ENCODE results near the gene KIAA0753.

The KIAA0753 gene

DNA sequence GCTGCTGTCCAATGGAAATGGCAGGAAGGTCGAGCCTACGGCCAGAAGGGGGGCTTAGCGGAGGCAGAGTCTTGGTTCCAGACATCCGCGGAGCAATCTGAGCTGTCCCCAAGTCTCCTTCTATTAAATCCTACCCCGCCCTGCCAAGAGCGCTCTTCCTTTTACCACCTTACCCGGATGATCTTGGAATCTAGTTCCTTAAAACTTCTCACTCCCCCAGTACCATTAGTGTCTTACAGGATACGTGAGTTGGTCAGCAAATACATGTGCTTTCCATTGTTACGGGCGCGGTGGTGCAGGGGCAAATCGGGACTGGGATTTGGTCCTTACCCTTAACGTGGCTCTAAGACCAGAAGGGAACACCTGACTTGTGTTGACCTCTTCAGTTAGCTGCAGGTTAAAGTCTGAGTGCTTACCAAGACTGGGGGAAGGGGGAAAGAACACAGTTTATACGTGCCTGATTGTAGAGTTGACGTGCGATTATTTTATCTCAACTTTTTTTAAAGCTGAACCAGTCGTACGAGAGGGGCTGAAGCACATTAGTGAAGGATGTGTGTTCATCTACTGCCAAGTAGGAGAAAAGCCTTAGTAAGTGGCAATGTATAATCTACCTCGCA lies 844 bp upstream of the KIAA0753 start:
- no peaks in the 10 kb centered on the region for H3K27me3 ChIP-seq (ENCODE audit: control insufficient read depth, low read length)
- H4K20me1 ChIP-seq (ENCODE audit: control insufficient read depth, insufficient read depth, low read depth, low read length): peaks cover 10% of the 10 kb centered on the region; the same call in 1 of the 2 replicates
- H3K9me2 ChIP-seq (replicated peaks; ENCODE audit: control insufficient read depth, low read length): no peaks in the 10 kb centered on the region
- peak overlapping the region; percentile 98 for H3K4me3 ChIP-seq (ENCODE audit: low read length)
- H3K4me1 ChIP-seq (ENCODE audit: control insufficient read depth, low read length): peaks cover 30% of the 10 kb centered on the region
- TF ChIP-seq CTCF (IDR thresholded peaks at IDR 0.05; ENCODE audit: low read depth, low read length, poor library complexity, severe bottlenecking) (no peak), EZH2phosphoT487 (IDR thresholded peaks at IDR 0.05; ENCODE audit: borderline replicate concordance, low read length) (no peak)
- H3K4me2 ChIP-seq (ENCODE audit: low read length): peak overlapping the region; percentile 91
- peaks cover 83% of the 10 kb centered on the region for H3K79me2 ChIP-seq (ENCODE audit: control insufficient read depth, low read length)
- no peaks in the 10 kb centered on the region for H3K9me3 ChIP-seq (ENCODE audit: control insufficient read depth, insufficient read depth, low read length)
- H3K36me3 ChIP-seq (ENCODE audit: control insufficient read depth, low read length): peaks cover 54% of the 10 kb centered on the region
- peak overlapping the region; percentile 77 for H3K27ac ChIP-seq (ENCODE audit: low read depth, low read length)
- H3F3A ChIP-seq (ENCODE audit: control insufficient read depth, insufficient read depth): peaks cover 12% of the 10 kb centered on the region; the same call in 1 of the 2 replicates

DNA sequence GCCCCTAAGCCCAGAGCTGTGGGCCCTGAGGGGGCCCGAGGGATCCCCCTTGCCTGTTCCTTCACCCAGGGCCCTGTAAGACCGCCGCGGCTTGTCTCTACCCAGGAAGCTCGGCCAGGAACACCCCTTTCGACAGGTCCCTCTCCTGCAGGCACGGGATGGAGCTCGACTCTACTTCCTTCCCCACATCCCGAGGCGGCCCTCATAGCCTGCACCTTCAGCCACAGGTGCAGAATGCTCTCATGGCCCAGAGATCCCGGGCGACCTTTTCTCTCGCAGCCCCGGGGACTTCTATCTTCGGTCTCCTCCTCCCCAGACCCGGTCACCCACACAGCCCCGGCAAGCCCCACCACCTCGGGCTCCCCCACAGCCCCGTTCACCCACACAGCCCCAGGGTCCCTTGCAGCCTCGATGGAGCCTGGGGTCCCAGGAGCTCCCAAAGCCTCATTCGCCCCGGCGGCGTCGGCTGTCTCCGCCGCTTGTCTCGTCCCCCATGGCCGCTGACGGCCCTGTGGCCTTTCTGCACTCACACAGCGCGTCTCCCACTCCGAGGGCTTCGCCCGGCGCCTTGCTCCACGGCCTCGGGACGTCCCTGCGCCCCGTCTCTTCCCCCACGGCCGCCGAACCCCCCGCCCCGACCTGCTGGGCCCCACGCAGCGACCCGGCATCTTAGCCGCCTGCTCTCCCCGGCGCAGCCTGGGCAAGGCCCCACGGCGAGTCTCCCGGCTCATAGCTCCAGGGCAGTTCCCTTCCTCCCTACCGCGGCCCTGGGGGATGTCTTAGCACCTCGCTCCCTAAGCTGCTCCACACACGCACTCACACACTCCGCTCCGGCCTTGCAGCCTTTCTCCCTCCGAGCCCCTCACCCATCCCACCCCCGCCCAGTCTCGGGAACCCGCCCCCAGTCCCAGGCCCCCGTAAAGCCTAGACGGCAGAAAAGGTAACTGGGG lies 650 bp downstream of the KIAA0753 start:
- H3K27ac ChIP-seq (ENCODE audit: low read depth, low read length): peak overlapping the region; percentile 77
- peak overlapping the region; percentile 91 for H3K4me2 ChIP-seq (ENCODE audit: low read length)
- H3K4me3 ChIP-seq (ENCODE audit: low read length): peak overlapping the region; percentile 98
- peaks cover 69% of the 10 kb centered on the region for H3K79me2 ChIP-seq (ENCODE audit: control insufficient read depth, low read length)
- TF ChIP-seq CTCF (IDR thresholded peaks at IDR 0.05; ENCODE audit: low read depth, low read length, poor library complexity, severe bottlenecking): no peak
- TF ChIP-seq EZH2phosphoT487 (IDR thresholded peaks at IDR 0.05; ENCODE audit: borderline replicate concordance, low read length): no peak
- H3K27me3 ChIP-seq (ENCODE audit: control insufficient read depth, low read length): no peaks in the 10 kb centered on the region
- H4K20me1 ChIP-seq (ENCODE audit: control insufficient read depth, insufficient read depth, low read depth, low read length): peaks cover 10% of the 10 kb centered on the region; the same call in 1 of the 2 replicates
- H3F3A ChIP-seq (ENCODE audit: control insufficient read depth, insufficient read depth): peaks cover 12% of the 10 kb centered on the region; the same call in 1 of the 2 replicates
- H3K4me1 ChIP-seq (ENCODE audit: control insufficient read depth, low read length): peaks cover 30% of the 10 kb centered on the region
- H3K9me2 ChIP-seq (replicated peaks; ENCODE audit: control insufficient read depth, low read length): no peaks in the 10 kb centered on the region
- no peaks in the 10 kb centered on the region for H3K9me3 ChIP-seq (ENCODE audit: control insufficient read depth, insufficient read depth, low read length)
- peaks cover 41% of the 10 kb centered on the region for H3K36me3 ChIP-seq (ENCODE audit: control insufficient read depth, low read length)

DNA sequence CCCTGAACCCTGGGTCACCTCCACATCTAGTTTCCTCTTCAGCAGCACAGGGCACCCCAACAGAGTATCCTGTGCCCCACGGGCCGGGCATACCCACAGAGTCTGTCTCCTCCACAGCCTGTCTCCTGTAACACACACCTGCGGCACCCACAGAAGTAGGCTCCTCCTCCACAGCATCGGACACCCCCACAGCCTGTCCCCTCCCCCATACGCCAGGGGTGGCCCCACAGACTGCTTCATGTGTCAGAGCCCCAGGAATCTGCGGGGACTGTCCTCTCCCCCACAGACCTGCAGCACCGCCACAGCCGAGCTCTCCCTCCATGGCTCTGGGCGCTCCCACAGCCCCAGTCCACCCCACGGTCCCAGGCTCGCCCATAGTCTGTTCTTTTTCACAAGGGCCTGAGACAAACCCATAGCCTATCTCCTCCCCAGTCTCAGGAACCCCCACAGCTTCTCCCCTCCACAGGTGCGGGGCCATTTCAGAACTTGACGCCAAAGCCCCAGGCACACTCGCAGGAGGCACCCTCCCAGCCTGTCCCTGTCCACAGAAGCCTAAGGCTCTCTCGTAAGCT lies 1.4 kb downstream of the KIAA0753 start:
- Histone ChIP-seq H4K20me1 (ENCODE audit: control insufficient read depth, insufficient read depth, low read depth, low read length) (peaks cover 10% of the 10 kb centered on the region; the same call in 1 of the 2 replicates), H3K27ac (ENCODE audit: low read depth, low read length) (no peak overlapping the region)

More for the DNA sequence above, 1.4 kb downstream of the KIAA0753 start:
- Histone ChIP-seq H3K9me3 (ENCODE audit: control insufficient read depth, insufficient read depth, low read length) (no peaks in the 10 kb centered on the region), H3K36me3 (ENCODE audit: control insufficient read depth, low read length) (peaks cover 41% of the 10 kb centered on the region), H3K9me2 (replicated peaks; ENCODE audit: control insufficient read depth, low read length) (no peaks in the 10 kb centered on the region), H3K4me2 (ENCODE audit: low read length) (peak overlapping the region; percentile 91), H3K79me2 (ENCODE audit: control insufficient read depth, low read length) (peaks cover 62% of the 10 kb centered on the region), H3K4me3 (ENCODE audit: low read length) (peak overlapping the region; percentile 98), H3F3A (ENCODE audit: control insufficient read depth, insufficient read depth) (peaks cover 12% of the 10 kb centered on the region; the same call in 1 of the 2 replicates), H3K27me3 (ENCODE audit: control insufficient read depth, low read length) (no peaks in the 10 kb centered on the region), H3K4me1 (ENCODE audit: control insufficient read depth, low read length) (peaks cover 30% of the 10 kb centered on the region)
- no peak for TF ChIP-seq CTCF (IDR thresholded peaks at IDR 0.05; ENCODE audit: low read depth, low read length, poor library complexity, severe bottlenecking)
- TF ChIP-seq EZH2phosphoT487 (IDR thresholded peaks at IDR 0.05; ENCODE audit: borderline replicate concordance, low read length): no peak
